ENCODE measurements around the gene MYO15A. TPM values are rescaled to one million over a fixed set of nuclear protein-coding genes. Genes with fewer than 3 reads are reported as not detected.

Gene MYO15A
- total and polyA plus RNA-seq, 2 of the 4 experiments (the other 2 are of a cell fraction) = 0.18 to 1.1 TPM

DNA sequence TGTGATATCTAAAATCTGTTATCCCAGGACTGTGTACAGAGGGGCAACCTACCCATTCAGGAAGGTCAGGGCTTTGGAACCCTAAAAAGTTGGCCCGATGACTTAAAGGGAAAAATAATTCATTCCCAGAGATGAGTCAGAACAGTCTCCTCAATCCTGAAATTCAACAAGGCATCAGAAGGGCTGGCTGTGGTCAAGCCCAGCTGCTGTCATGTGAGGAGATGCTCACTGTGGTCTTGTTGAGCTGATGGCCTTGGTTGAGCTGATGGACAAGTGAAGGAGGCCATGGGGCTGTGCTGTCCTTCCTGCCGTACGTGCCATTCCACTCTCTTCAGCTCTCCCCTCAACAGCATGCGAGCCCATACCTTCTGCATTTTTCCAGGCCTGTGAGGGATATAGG, 41.7 kb upstream of the MYO15A start:
- Histone ChIP-seq H2BK15ac (ENCODE audit: low read depth, low read length) (no peak overlapping the region), H2AK5ac (ENCODE audit: low read depth, low read length) (no peak overlapping the region)
- POLR2A ChIA-PET (ENCODE audit: unreplicated experiment) = no interaction called here

More for the DNA sequence above, 41.7 kb upstream of the MYO15A start:
- H3K79me1 ChIP-seq (ENCODE audit: low read depth in 1 of 2, low read length in 2 of 2) = no peaks in the 10 kb centered on the region
- no peak overlapping the region for H3K4me3 ChIP-seq (ENCODE audit: insufficient read depth, low read depth, low read length)
- H3K27me3 ChIP-seq (ENCODE audit: control insufficient read depth, insufficient read depth, low read length) = no peaks in the 10 kb centered on the region
- CTCF ChIA-PET = interaction anchor here (1.3 kb wide), 1 partner anchor 74 kb away, joined by 3 read pairs; no protein-coding TSS in a partner anchor
- no peak overlapping the region for H4K91ac ChIP-seq (ENCODE audit: insufficient read depth, low read depth, low read length)
- dilution Hi-C loops (cut with HindIII; ENCODE audit: low sequenced_read_pairs, unreplicated experiment) = no loop called here
- no peak overlapping the region for H2BK5ac ChIP-seq (ENCODE audit: low read depth, low read length, poor library complexity, severe bottlenecking)
- WGBS, 2 experiments (ENCODE audit: extremely low coverage in 2 of 2, insufficient read length in 1 of 2) = no CpG with 5 or more reads among the region's 4 CpGs
- no TSS peak for BruUV-seq (replicated peaks)
- no peak overlapping the region for H3K14ac ChIP-seq (replicated peaks; ENCODE audit: low read depth, low read length)
- H2BK20ac ChIP-seq (ENCODE audit: low read depth, low read length) = no peak overlapping the region
- no peak overlapping the region for H3K4ac ChIP-seq (ENCODE audit: low read depth, low read length)
- H4K20me1 ChIP-seq (ENCODE audit: insufficient read depth, low read length) = no peaks in the 10 kb centered on the region
- H4K5ac ChIP-seq (ENCODE audit: low read depth, low read length) = no peak overlapping the region
- H3K9ac ChIP-seq (ENCODE audit: low read depth, low read length) = no peak overlapping the region
- H3K18ac ChIP-seq (ENCODE audit: low read depth, low read length) = no peak overlapping the region
- TF ChIP-seq, protein P1, sequence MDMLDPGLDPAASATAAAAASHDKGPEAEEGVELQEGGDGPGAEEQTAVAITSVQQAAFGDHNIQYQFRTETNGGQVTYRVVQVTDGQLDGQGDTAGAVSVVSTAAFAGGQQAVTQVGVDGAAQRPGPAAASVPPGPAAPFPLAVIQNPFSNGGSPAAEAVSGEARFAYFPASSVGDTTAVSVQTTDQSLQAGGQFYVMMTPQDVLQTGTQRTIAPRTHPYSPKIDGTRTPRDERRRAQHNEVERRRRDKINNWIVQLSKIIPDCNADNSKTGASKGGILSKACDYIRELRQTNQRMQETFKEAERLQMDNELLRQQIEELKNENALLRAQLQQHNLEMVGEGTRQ (IDR thresholded peaks at IDR 0.05; ENCODE audit: low read depth, low read length) = no peak
- TF ChIP-seq, protein P2, sequence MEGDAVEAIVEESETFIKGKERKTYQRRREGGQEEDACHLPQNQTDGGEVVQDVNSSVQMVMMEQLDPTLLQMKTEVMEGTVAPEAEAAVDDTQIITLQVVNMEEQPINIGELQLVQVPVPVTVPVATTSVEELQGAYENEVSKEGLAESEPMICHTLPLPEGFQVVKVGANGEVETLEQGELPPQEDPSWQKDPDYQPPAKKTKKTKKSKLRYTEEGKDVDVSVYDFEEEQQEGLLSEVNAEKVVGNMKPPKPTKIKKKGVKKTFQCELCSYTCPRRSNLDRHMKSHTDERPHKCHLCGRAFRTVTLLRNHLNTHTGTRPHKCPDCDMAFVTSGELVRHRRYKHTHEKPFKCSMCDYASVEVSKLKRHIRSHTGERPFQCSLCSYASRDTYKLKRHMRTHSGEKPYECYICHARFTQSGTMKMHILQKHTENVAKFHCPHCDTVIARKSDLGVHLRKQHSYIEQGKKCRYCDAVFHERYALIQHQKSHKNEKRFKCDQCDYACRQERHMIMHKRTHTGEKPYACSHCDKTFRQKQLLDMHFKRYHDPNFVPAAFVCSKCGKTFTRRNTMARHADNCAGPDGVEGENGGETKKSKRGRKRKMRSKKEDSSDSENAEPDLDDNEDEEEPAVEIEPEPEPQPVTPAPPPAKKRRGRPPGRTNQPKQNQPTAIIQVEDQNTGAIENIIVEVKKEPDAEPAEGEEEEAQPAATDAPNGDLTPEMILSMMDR (conservative IDR thresholded peaks at IDR 0.05; ENCODE audit: low read depth, low read length) = no peak
- TF ChIP-seq MXI1 (IDR thresholded peaks at IDR 0.05; ENCODE audit: borderline replicate concordance, low read depth, low read length) (no peak), RFX5 (IDR thresholded peaks at IDR 0.05; ENCODE audit: low read depth, low read length) (no peak), NFE2L2 (IDR thresholded peaks at IDR 0.05; ENCODE audit: low read depth, low read length) (no peak), FOS (IDR thresholded peaks at IDR 0.05; ENCODE audit: low read depth, low read length) (no peak), POLR2A (IDR thresholded peaks at IDR 0.05; ENCODE audit: low read depth, low read length) (no peak), CHD1 (IDR thresholded peaks at IDR 0.05; ENCODE audit: low read depth, low read length) (no peak), MAFK (IDR thresholded peaks at IDR 0.05; ENCODE audit: low read depth, low read length) (no peak), RCOR1 (IDR thresholded peaks at IDR 0.05; ENCODE audit: insufficient replicate concordance, low read length) (no peak), RAD21 (IDR thresholded peaks at IDR 0.05; ENCODE audit: low read length) (no peak), MAZ (IDR thresholded peaks at IDR 0.05; ENCODE audit: borderline replicate concordance, low read depth, low read length) (no peak), BHLHE40 (IDR thresholded peaks at IDR 0.05; ENCODE audit: low read depth, low read length) (no peak), SMC3 (IDR thresholded peaks at IDR 0.05; ENCODE audit: low read depth, low read length) (no peak), CEBPB (IDR thresholded peaks at IDR 0.05; ENCODE audit: low read depth, low read length) (no peak)
- TF ChIP-seq, protein P3, sequence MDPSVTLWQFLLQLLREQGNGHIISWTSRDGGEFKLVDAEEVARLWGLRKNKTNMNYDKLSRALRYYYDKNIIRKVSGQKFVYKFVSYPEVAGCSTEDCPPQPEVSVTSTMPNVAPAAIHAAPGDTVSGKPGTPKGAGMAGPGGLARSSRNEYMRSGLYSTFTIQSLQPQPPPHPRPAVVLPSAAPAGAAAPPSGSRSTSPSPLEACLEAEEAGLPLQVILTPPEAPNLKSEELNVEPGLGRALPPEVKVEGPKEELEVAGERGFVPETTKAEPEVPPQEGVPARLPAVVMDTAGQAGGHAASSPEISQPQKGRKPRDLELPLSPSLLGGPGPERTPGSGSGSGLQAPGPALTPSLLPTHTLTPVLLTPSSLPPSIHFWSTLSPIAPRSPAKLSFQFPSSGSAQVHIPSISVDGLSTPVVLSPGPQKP (IDR thresholded peaks at IDR 0.05; ENCODE audit: borderline replicate concordance, low read depth, low read length) = no peak
- no peak overlapping the region for H2AK9ac ChIP-seq (replicated peaks; ENCODE audit: low read depth, low read length, poor library complexity)
- H3K56ac ChIP-seq (ENCODE audit: extremely low read depth, insufficient read depth, low read length) = no peak overlapping the region
- no peak overlapping the region for H2BK120ac ChIP-seq (ENCODE audit: low read depth, low read length)
- in situ Hi-C loops (cut with MboI; ENCODE audit: low sequenced_read_pairs) = no loop called here
- no peak overlapping the region for H3K4me2 ChIP-seq (ENCODE audit: low read depth, low read length)
- H2AFZ ChIP-seq (replicated peaks; ENCODE audit: low read length, poor library complexity) = peak overlapping the region; percentile 70
- H3K9me1 ChIP-seq (ENCODE audit: insufficient read depth, low read length) = no peaks in the 10 kb centered on the region
- DNase-seq (peak; percentile 34), ATAC-seq (ENCODE audit: low read depth) (peak; percentile 44; the same call in 1 of the 2 replicates)
- H3K23ac ChIP-seq (ENCODE audit: low read depth, low read length) = no peak overlapping the region
- H4K8ac ChIP-seq (ENCODE audit: low read depth in 2 of 2, low read length in 2 of 2) = no peak overlapping the region
- H3K36me3 ChIP-seq (ENCODE audit: control insufficient read depth, insufficient read depth, low read length) = peaks cover 13% of the 10 kb centered on the region
- H3K27ac ChIP-seq (ENCODE audit: insufficient read depth, low read length) = no peak overlapping the region
- H3K9me3 ChIP-seq (ENCODE audit: control insufficient read depth, insufficient read depth, low read length) = no peaks in the 10 kb centered on the region
- no peaks in the 10 kb centered on the region; the same call in 1 of the 2 replicates for H3K4me1 ChIP-seq (ENCODE audit: control insufficient read depth, insufficient read depth, low read length)
- intact Hi-C loops (cut with micrococcal nuclease) = no loop called here
